Measurements from ENCODE around the gene SWI5. TPM values are rescaled to one million over a fixed set of nuclear protein-coding genes. Genes with fewer than 3 reads are reported as not detected.

The SWI5 gene
- total RNA-seq, 1 experiment from 2014 or later, result 18.0 TPM

DNA sequence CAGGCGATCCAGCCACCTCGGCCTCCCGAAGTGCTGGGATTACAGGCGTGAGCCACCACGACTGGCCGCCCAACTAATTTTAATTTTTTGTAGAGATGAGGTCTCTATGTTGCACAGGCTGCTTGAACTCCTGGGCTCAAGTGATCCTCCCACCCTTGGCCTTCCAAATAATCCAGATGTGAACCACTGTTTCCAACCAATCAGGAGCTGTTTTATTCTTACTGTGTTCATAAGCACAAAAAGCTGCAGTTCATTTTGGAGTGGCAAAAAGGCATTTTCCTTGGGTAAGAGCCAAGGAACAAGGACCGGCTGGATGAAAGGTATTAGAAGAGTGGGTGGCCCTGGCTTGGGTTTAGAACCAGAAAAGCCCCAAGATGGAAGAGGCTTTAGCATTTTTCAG is 59.1 kb downstream of the SWI5 start:
- BruUV-seq (replicated peaks), result no TSS peak

DNA sequence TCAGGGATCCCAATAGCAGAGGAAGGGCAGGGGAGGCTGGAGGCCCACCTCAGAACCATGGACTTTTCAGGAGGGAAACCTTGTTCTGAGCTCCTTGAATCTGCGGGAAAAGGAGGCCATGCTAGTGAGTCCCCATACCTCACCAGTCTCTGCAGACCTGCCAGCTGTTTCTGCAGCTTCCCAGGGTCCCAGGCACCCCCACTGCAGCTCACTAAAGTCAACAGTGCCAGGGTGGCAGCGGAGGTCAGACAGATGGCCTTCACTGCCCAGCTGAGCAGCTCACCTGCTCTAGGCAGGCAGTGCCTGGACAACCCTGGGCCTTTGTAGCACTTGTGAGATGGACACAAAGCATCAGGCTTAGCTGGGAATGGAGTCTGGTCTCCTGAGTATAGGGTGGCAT is 59.8 kb downstream of the SWI5 start:
- ChIA-PET CTCF (no interaction called here), POLR2A (no interaction called here)
- Histone ChIP-seq H3K4me1 (peaks cover 15% of the 10 kb centered on the region; the same call in 1 of the 2 replicates), H3K27me3 (replicated peaks; ENCODE audit: control insufficient read depth, insufficient read depth, low read length) (no peaks in the 10 kb centered on the region), H3K36me3 (ENCODE audit: control insufficient read depth, insufficient read depth, low read length) (no peaks in the 10 kb centered on the region), H3K4me3 (ENCODE audit: low read depth, low read length) (no peak overlapping the region), H3K9me3 (no peaks in the 10 kb centered on the region)
- H3K9me3 Mint-ChIP-seq (ENCODE audit: unreplicated experiment), result no peaks in the 10 kb centered on the region
- no TSS peak for BruUV-seq (replicated peaks)
- H3K27ac Mint-ChIP-seq (ENCODE audit: unreplicated experiment), result no peak overlapping the region
- H3K4me3 Mint-ChIP-seq (ENCODE audit: unreplicated experiment), result no peak overlapping the region
- no peaks in the 10 kb centered on the region for H3K27me3 Mint-ChIP-seq (ENCODE audit: insufficient read depth, unreplicated experiment)
- TF ChIP-seq, protein P1, sequence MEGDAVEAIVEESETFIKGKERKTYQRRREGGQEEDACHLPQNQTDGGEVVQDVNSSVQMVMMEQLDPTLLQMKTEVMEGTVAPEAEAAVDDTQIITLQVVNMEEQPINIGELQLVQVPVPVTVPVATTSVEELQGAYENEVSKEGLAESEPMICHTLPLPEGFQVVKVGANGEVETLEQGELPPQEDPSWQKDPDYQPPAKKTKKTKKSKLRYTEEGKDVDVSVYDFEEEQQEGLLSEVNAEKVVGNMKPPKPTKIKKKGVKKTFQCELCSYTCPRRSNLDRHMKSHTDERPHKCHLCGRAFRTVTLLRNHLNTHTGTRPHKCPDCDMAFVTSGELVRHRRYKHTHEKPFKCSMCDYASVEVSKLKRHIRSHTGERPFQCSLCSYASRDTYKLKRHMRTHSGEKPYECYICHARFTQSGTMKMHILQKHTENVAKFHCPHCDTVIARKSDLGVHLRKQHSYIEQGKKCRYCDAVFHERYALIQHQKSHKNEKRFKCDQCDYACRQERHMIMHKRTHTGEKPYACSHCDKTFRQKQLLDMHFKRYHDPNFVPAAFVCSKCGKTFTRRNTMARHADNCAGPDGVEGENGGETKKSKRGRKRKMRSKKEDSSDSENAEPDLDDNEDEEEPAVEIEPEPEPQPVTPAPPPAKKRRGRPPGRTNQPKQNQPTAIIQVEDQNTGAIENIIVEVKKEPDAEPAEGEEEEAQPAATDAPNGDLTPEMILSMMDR (IDR thresholded peaks at IDR 0.05; ENCODE audit: insufficient read depth in 1 of 2, low read depth in 1 of 2, low read length in 1 of 2, severe bottlenecking in 1 of 2, unreplicated experiment in 1 of 2), result no peak
- intact Hi-C loops (cut with micrococcal nuclease; ENCODE audit: unreplicated experiment), result no loop called here
- no peaks in the 10 kb centered on the region for H3K4me1 Mint-ChIP-seq (ENCODE audit: low read depth, unreplicated experiment)
- peaks cover 14% of the 10 kb centered on the region for H3K36me3 Mint-ChIP-seq (ENCODE audit: insufficient read depth, unreplicated experiment)
- no peak for DNase-seq

More for the DNA sequence above, 59.1 kb downstream of the SWI5 start:
- no peaks in the 10 kb centered on the region for H3K27me3 ChIP-seq (replicated peaks; ENCODE audit: control insufficient read depth, insufficient read depth, low read length)
- intact Hi-C loops (cut with micrococcal nuclease; ENCODE audit: unreplicated experiment), result no loop called here
- peaks cover 10% of the 10 kb centered on the region for H3K36me3 Mint-ChIP-seq (ENCODE audit: insufficient read depth, unreplicated experiment)
- no peaks in the 10 kb centered on the region for H3K27me3 Mint-ChIP-seq (ENCODE audit: insufficient read depth, unreplicated experiment)
- DNase-seq, result no peak
- no peak overlapping the region for H3K27ac Mint-ChIP-seq (ENCODE audit: unreplicated experiment)
- ChIA-PET POLR2A (no interaction called here), CTCF (no interaction called here)
- H3K9me3 Mint-ChIP-seq (ENCODE audit: unreplicated experiment), result no peaks in the 10 kb centered on the region
- TF ChIP-seq, protein P1 (IDR thresholded peaks at IDR 0.05; ENCODE audit: insufficient read depth in 1 of 2, low read depth in 1 of 2, low read length in 1 of 2, severe bottlenecking in 1 of 2, unreplicated experiment in 1 of 2), result no peak
- no peak overlapping the region for H3K4me3 ChIP-seq (ENCODE audit: low read depth, low read length)
- H3K36me3 ChIP-seq (ENCODE audit: control insufficient read depth, insufficient read depth, low read length), result no peaks in the 10 kb centered on the region
- no peak overlapping the region for H3K4me3 Mint-ChIP-seq (ENCODE audit: unreplicated experiment)
- no peaks in the 10 kb centered on the region for H3K9me3 ChIP-seq
- peaks cover 15% of the 10 kb centered on the region; the same call in 1 of the 2 replicates for H3K4me1 ChIP-seq
- no peaks in the 10 kb centered on the region for H3K4me1 Mint-ChIP-seq (ENCODE audit: low read depth, unreplicated experiment)

DNA sequence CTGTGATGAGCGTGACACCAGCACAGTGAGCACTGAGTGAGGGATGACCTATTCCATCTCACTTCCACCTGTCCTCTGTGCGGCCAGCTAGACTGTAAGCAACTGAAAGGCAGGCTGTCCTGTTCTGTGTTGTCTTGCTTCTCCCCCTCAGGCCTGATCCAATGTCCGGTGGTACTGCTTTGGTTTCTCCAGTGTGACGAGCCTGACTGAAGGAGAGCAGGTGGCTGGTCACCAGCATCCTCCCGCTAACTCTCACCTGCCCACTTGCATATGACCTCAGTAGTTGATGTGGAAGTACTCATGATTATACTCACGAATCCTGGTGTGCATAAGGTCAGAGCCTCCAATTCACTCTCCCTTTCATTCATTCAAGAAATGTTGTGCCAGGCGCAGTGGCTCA is 61.9 kb downstream of the SWI5 start:
- H3K4me3 ChIP-seq (ENCODE audit: low read depth, low read length), result no peak overlapping the region
- no TSS peak for BruUV-seq (replicated peaks)
- no peaks in the 10 kb centered on the region for H3K9me3 Mint-ChIP-seq (ENCODE audit: unreplicated experiment)
- peaks cover 9% of the 10 kb centered on the region; the same call in 1 of the 2 replicates for H3K4me1 ChIP-seq
- ChIA-PET CTCF (no interaction called here), POLR2A (no interaction called here)
- no peak for DNase-seq
- H3K4me1 Mint-ChIP-seq (ENCODE audit: low read depth, unreplicated experiment), result no peaks in the 10 kb centered on the region
- H3K27me3 Mint-ChIP-seq (ENCODE audit: insufficient read depth, unreplicated experiment), result no peaks in the 10 kb centered on the region
- intact Hi-C loops (cut with micrococcal nuclease; ENCODE audit: unreplicated experiment), result no loop called here
- H3K27ac Mint-ChIP-seq (ENCODE audit: unreplicated experiment), result no peak overlapping the region
- H3K9me3 ChIP-seq, result no peaks in the 10 kb centered on the region
- no peak overlapping the region for H3K4me3 Mint-ChIP-seq (ENCODE audit: unreplicated experiment)
- TF ChIP-seq, protein P1 (IDR thresholded peaks at IDR 0.05; ENCODE audit: insufficient read depth in 1 of 2, low read depth in 1 of 2, low read length in 1 of 2, severe bottlenecking in 1 of 2, unreplicated experiment in 1 of 2), result no peak
- no peaks in the 10 kb centered on the region for H3K27me3 ChIP-seq (replicated peaks; ENCODE audit: control insufficient read depth, insufficient read depth, low read length)
- H3K36me3 Mint-ChIP-seq (ENCODE audit: insufficient read depth, unreplicated experiment), result peaks cover 20% of the 10 kb centered on the region
- H3K36me3 ChIP-seq (ENCODE audit: control insufficient read depth, insufficient read depth, low read length), result no peaks in the 10 kb centered on the region

Small RNA genes within 50 kb of the gene (microRNA-seq; reads per million reads assigned to microRNA genes)
- gene MIR199B, result 1.5 reads per million
- not detected for gene MIR3154

Other genes starting within 250 kb of the SWI5 start
- gene NAIF1, start 209.0 kb upstream of the SWI5 start, total RNA-seq (2022), result 8.5 and 8.6 TPM in 2 replicates
- 16.5 and 18.5 TPM in 2 replicates for gene SLC25A25, start 208.0 kb upstream of the SWI5 start, total RNA-seq (2022)
- 114 and 123 TPM in 2 replicates for gene PTGES2, start 148.5 kb upstream of the SWI5 start, total RNA-seq (2022)
- gene LCN2, start 126.8 kb upstream of the SWI5 start, total RNA-seq (2022), result not detected in 2 replicates
- gene BBLN, start 116.0 kb upstream of the SWI5 start, total RNA-seq (2022), result 34.2 and 36.5 TPM in 2 replicates
- 154 and 187 TPM in 2 replicates for gene CIZ1, start 84.7 kb upstream of the SWI5 start, total RNA-seq (2022)
- 3.9 and 5.2 TPM in 2 replicates for gene DNM1, start 72.9 kb upstream of the SWI5 start, total RNA-seq (2022)
- 97.7 and 102 TPM in 2 replicates for gene GOLGA2, start 269 bp upstream of the SWI5 start, total RNA-seq (2022)
- gene TRUB2, start 46.2 kb downstream of the SWI5 start, total RNA-seq (2022), result 34.1 and 37.4 TPM in 2 replicates
- 48.9 and 49.5 TPM in 2 replicates for gene COQ4, start 46.6 kb downstream of the SWI5 start, total RNA-seq (2022)
- 21.1 and 22.8 TPM in 2 replicates for gene SLC27A4, start 64.3 kb downstream of the SWI5 start, total RNA-seq (2022)
- gene URM1, start 95.1 kb downstream of the SWI5 start, total RNA-seq (2022), result 55.9 and 62.7 TPM in 2 replicates
- 12.3 and 18.7 TPM in 2 replicates for gene CERCAM, start 144.6 kb downstream of the SWI5 start, total RNA-seq (2022)
- 34.6 and 34.9 TPM in 2 replicates for gene ODF2, start 179.7 kb downstream of the SWI5 start, total RNA-seq (2022)
- gene GLE1, start 228.4 kb downstream of the SWI5 start, total RNA-seq (2022), result 30.4 and 30.8 TPM in 2 replicates